LNCaP clone FGC (cell line): ENCODE data around the gene PAN3.

Experiments used
- DNase-seq: peaks from one replicate; pipeline ENCODE4 v3.0.0-alpha.2; 2011; ENCODE audit warnings: low read depth
- H3K4me3 ChIP-seq: 2 replicates; pipeline ENCODE4 v1.5.1; 2011; ENCODE audit warnings: mild to moderate bottlenecking, low read depth, low read length, control low read depth
- TF ChIP-seq, protein P1 (sequence below): IDR thresholded peaks from 2 replicates; pipeline ENCODE4 v1.5.1; 2012; ENCODE audit warnings: mild to moderate bottlenecking; ENCODE audit not compliant: control insufficient read depth, insufficient read depth; ENCODE audit errors: extremely low read depth

Gene PAN3

DNA sequence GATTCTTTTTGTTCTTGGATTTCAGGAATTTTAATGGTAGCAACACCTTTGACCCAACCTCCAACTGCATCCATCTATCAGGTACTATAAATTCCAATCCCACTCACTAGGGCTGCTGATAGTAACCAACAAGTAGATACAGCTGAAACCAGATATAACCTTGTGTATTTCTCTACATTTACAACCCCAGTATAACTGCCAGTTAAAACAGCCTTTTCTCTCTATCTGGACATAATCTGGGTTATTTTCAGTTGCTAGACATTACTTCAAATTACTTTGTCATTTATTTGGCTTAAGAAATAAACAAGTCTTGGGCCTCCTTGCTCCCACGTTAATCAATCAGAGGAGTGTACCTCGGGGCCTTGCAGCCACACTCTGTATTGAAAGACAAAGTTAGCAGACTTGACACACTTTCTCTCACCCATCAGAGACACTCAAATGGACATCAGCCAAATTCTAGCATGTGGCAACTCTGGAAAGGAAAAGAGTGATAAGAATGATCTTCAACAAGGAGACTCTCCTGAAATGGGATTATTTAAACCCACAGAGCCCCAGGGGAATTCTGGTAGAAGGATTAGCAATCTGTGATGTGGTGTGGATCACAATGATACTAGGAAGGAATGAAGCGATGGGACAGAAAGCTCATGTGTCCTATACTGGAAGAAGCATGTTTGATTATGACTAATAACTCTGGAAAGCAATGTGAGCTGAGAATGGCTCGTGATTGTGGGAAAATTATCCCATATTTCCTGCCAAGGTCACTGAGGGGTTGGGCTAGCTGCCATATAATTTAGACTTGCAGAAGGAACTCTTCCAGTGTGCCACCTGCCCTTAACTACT is 199.0 kb downstream of the PAN3 start:
- peak; percentile 14 for DNase-seq
- TF ChIP-seq, protein P1, sequence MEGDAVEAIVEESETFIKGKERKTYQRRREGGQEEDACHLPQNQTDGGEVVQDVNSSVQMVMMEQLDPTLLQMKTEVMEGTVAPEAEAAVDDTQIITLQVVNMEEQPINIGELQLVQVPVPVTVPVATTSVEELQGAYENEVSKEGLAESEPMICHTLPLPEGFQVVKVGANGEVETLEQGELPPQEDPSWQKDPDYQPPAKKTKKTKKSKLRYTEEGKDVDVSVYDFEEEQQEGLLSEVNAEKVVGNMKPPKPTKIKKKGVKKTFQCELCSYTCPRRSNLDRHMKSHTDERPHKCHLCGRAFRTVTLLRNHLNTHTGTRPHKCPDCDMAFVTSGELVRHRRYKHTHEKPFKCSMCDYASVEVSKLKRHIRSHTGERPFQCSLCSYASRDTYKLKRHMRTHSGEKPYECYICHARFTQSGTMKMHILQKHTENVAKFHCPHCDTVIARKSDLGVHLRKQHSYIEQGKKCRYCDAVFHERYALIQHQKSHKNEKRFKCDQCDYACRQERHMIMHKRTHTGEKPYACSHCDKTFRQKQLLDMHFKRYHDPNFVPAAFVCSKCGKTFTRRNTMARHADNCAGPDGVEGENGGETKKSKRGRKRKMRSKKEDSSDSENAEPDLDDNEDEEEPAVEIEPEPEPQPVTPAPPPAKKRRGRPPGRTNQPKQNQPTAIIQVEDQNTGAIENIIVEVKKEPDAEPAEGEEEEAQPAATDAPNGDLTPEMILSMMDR: no peak

DNA sequence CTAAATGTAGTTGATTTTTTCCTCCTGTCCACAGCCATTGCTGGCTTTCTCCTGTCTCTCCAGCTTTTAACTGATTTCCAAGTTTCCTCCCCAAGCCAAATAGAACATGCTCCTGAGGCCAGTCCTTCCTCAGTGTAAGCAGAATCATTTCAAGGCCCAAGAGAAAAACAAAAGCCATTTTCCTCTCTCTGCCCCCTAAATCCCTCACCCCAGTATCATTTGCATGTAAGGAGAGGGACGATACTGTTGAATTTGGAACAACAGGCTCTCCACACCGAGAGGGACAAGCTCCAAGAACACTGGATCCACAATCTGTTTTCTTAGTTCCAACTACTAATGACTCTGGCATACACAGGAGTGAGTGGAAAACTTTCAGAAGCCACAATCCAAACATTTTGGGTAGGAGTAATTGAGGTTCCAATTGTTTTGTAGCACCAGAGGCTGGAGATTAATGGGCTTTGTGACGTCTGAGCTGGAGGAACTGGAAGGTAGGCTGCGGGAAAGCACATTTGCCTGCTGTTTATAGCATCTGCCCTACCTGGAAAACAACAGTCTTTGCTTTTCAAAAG is 199.7 kb downstream of the PAN3 start:
- no peak overlapping the region for H3K4me3 ChIP-seq
- no peak for DNase-seq
- TF ChIP-seq, protein P1: no peak

More for the DNA sequence above, 199.0 kb downstream of the PAN3 start:
- no peak overlapping the region for H3K4me3 ChIP-seq

DNA sequence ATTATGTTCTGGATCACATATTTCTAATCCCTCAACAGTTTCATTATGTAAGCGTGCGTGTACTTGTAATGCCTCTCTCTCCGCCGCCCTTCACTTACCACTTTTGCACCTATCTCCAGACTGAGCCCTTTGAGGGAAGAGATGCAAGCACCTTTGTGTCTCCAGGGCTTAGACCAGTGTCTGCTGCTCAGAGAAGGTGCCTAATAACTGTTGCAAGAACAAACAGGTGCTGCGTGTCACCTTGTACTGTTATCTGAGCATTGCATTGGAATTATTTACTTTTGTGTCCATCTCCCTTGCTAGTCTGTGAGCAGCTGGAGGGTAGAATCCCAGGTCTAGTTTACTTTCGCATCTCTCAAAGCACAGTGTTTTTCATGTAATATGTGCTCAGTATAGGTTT is 200.4 kb downstream of the PAN3 start:
- TF ChIP-seq, protein P1: no peak
- no peak for DNase-seq
- no peak overlapping the region for H3K4me3 ChIP-seq

DNA sequence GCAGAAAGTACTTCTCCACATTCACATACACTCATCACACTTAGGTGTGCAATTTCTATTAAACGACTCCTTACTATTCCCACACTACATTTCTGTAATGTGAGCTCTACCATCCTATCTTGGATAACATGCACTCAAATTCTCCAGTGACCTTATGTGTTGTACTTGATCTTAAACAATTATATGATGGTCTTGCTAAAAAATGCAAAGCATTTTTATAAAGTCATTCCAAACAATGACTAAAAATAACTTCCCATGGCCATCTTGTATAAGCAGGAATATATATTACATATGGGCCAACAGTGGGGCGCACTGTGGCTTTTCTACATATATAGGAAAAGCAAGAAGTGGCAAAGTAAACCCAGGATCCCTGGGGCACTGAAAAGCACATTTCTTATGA is 201.1 kb downstream of the PAN3 start:
- H3K4me3 ChIP-seq: no peak overlapping the region
- DNase-seq: no peak
- TF ChIP-seq, protein P1: no peak

DNA sequence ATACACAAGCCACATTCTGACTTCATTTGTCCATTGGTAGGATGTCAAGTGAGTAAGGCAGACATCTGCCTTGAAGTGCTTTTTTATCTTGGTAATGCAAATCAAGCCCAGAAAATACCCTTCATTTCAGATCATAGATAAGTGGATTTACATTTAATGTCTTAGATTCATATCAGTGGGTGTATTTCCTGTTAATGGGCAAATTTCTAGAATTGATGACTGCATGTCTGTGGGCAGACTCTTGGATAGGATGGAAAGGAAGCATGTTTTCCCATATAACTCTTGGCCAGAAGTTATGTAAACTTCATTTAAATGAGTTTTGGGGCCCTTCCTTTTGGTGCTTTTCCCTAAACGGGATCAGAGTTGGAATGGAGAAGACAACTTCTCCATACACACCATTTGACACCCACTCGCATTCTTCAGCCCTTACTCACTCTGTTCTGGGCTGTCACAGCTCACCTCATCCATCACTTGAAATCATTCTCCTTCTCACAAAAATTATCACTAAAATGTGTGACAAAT is 202.0 kb downstream of the PAN3 start:
- DNase-seq: no peak
- TF ChIP-seq, protein P1: no peak
- H3K4me3 ChIP-seq: no peak overlapping the region

DNA sequence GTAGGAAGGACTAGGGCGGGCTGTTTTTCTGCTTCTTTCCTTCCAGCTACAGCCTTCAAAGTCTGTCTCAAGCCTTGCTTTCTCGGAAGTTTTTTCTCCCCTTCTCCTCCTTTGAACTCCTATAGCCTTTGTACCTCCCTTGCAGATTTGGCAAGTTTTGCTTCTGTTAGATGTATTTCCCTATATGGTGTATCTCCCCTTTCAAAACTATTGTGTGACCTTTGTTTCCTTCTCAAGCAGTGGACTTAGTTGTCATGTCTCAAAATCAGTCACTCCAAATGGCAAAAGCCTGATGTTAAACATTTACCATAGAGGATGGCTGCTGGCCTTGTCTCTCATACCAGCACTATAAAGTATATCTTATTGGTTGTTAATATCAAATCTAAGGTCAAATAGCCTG is 203.9 kb downstream of the PAN3 start:
- no peak for DNase-seq
- H3K4me3 ChIP-seq: no peak overlapping the region
- TF ChIP-seq, protein P1: no peak
